ENCODE results near the gene SGCD.

SGCD gene

DNA sequence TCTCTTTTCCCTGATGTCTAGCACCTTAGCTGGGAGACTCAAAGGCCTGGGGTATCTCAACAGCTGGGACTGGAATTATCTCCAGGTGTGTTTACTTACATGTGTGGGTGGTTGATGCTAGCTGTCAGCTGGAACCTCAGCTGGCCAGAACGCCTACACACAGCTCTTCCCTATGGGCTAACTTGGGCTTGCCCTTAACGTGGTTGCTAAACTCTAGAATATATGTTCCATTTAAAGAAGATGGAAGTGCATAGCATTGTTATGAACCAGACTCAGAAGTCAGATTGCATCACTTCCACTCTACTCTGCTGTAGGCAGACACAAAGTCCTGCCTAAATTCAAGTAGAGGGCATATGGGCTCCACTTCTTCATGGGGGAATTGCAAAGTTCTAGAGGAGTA, 29.3 kb downstream of the SGCD start:
- no peak for DNase-seq (ENCODE audit: extremely low spot score, insufficient read length, low read depth)
- FAIRE-seq, result no peak

DNA sequence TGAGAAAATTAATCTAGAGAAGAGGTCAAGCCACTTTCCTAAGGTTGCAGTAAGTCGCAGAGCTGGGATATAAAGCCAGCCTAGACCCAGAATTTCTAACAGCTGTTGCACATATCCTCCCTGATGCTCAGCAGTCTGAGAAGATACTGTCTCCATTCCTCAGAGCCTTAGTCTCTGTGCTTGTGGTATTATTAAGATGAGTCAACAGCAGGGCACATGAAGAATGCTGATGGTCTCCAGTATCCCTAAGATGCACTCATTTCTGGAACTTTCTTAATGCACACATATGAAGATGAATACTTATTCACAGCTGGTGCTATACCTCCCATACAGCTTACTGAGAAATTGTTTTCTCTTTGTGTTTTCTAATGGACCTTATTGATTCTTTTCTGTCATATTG, 32.5 kb downstream of the SGCD start:
- DNase-seq (ENCODE audit: extremely low spot score, insufficient read length, low read depth) (no peak), FAIRE-seq (no peak)

DNA sequence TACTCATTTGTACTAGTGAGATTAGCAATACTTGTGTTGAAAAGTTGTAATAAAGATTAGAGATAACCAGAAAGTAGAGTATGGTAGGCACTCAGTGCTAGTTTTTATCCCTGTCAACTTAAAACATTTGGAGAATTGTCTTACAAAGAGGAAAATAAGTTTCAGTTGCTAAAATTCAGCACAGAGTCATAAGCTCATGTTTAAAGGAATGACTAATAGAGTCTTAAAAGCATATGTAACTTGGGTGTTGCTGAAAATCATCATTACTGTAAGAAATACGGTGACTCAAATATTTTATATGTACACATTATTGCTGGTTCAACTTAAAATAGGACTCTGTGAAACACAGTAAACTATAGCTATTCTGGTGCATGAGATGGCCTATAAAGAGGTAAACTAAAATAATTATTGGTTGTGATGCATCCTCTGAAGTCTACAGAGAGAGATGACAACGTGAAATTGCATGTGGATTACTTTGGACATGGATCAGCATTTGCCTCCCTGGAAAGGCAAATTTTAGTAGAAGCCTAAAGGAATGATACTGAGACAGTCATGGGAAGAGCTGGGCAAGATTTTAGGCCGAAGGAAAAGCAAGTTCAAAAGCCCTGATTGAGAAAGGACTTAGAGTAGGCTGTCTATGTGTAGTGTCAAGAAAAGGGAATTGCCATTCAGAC, 34.6 kb downstream of the SGCD start:
- FAIRE-seq (no peak), DNase-seq (ENCODE audit: extremely low spot score, insufficient read length, low read depth) (no peak)

DNA sequence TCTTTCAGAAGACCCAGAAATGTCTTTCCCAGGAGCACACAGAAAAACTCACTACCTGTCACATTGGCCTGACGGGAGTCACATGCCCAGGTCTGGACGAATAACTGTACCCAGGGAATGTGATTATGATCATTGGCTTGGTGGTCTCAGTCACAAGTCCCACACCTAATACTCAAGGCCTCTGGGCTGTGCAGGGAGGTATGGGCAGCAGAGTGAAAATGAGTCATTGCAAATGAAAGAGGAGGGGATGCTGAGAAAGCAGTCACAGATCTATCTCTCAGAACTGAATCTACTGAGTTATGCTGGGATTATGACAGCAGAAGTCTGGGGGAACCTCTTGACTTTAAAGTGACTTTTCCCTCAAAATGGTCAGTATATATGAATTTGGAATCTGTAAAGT, 36.9 kb downstream of the SGCD start:
- no peak for FAIRE-seq
- no peak for DNase-seq (ENCODE audit: extremely low spot score, insufficient read length, low read depth)

DNA sequence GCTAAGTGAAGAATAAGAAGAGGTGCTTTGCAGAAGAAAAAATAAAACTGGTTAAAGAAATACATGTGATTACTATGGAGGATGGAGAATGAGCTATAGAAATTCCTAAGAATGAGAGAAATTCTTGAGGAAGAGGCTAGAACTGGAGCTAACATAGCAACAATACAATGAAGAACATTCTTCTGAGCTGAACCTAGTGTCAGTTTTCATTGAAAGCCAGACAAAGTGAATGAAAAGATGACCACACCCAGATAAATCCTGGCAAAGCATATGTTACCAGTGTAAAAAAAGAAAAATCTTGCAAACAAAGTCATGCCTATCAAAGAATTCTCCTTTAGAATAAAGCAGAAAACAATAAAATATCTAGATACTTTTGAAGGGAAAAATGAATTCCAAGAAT, 39.6 kb downstream of the SGCD start:
- no peak for FAIRE-seq
- DNase-seq (ENCODE audit: extremely low spot score, insufficient read length, low read depth), result no peak

DNA sequence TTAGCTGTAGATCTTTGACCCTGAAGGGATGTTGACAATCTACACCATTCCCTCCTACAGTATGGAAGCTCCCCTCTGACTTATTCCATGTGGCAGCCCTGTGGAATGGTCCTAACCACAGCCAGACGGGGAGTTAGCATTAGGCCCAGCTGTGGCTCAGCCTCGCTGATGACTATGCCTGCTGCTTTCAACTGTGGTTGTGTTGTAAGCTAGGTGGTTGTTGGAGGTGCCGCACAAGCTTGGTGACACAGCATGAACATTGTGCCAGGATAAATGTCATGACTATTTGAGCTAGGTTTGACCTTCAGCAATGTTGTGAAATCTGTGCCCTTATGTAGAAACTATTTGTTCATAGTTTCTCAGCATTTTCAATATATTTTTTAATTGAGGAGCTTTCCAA, 40.6 kb downstream of the SGCD start:
- DNase-seq (ENCODE audit: extremely low spot score, insufficient read length, low read depth) (no peak), FAIRE-seq (no peak)

DNA sequence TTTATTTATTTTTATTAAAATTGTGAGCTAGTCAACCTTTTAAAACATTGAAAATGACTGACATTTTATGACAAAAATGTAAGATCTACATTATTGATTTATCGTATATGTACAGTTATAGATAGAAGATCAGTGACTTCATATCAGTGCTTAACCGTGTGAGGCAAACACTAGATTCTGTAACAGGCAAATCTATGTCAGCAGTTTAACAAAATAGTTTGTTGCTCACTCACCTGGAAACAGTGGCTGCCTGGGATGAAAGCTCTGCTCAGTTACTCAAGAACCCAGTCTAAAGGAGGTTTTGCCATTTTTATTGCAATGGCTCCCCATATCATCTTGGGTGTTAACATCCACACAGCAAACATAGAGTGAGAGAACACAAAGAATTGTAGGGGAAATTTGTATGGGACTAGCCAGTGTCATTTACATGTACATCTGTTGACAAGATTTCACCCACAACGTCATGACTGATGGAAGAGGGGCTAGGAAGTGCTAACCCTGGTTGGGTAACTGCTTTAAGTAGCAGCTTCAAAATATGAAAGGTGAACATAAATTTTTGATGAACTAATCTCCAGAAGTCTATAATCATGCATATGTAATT, 49.0 kb downstream of the SGCD start:
- FAIRE-seq (peak; percentile 82), DNase-seq (ENCODE audit: extremely low spot score, insufficient read length, low read depth) (no peak)

DNA sequence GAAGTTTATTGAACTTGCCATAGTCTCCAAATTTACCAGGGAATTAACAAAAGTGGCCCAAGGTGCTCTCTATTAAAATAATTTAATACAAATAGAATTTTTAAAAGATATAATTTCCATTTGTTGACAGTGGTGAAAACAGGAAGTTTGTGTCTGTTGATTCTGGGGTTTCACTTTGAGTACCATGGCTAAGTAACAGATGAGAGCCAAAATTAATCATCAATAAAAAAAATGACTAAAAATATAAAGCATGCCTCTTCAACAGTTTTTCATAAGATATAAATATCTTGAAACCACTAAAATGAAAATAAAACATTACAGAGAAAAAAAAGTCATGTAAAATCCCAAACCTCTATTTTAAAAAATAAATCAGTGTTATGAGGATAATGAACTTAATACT, 49.8 kb downstream of the SGCD start:
- FAIRE-seq (no peak), DNase-seq (ENCODE audit: extremely low spot score, insufficient read length, low read depth) (peak; percentile 11)

DNA sequence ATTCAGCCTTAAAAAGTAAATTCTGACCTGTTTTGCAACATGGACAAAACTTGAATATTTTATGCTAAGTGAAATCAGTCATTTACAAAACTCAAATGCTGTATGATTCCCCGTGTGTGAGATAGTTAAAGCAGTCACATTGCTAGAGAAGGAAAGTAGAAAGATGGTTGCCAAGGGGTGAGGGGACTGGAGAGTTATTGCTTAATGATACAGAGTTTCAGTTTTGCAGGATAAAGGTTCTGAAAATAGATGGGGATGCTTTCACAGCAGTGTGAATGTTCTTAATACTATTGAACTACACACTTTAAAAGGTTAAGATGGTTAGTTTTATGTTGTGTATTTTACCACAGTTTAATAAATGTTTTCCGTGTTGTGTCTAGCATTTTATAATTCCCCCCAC, 51.2 kb downstream of the SGCD start:
- peak; percentile 62 for FAIRE-seq

DNA sequence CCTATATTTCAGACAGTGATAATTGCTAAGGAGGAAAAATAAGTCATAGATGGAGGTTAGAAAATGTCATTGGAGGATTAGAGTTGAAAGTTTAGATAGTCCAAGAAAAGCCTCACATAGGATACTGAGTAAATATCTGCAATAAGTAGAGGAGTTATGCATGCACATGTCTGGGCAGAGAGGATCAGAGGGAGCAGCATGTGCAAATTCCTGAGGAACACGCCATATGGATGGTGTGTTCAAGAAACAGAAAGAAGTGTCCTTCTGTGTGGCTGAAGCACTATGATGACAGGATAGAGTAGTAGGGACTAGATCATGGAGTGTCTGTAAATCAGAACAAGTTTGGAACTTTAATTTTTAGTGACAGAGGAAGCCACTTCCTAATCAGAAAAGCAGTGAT, 52.2 kb downstream of the SGCD start:
- FAIRE-seq (no peak), DNase-seq (ENCODE audit: extremely low spot score, insufficient read length, low read depth) (no peak)

More for the DNA sequence above, 51.2 kb downstream of the SGCD start:
- no peak for DNase-seq (ENCODE audit: extremely low spot score, insufficient read length, low read depth)

DNA sequence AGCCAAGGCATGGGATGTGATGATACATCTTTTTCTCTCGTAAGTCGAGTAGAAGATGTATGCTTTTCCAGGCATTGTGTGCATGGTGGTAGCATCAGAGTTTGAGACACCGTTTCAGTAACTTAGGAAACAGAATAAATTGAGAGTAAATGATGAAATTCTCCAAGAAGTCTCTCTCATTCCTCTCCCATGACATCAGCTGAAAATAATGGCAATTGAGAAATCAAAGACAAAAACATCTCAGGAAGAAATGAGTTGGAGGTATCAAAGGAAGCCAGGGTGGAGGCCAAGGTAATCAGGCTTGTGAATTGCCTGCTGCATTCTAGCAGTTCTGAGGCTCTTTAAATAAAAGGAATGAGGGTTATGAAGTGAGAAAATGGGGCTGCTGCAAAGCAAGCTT, 53.9 kb downstream of the SGCD start:
- DNase-seq (ENCODE audit: extremely low spot score, insufficient read length, low read depth) (no peak), FAIRE-seq (no peak)

DNA sequence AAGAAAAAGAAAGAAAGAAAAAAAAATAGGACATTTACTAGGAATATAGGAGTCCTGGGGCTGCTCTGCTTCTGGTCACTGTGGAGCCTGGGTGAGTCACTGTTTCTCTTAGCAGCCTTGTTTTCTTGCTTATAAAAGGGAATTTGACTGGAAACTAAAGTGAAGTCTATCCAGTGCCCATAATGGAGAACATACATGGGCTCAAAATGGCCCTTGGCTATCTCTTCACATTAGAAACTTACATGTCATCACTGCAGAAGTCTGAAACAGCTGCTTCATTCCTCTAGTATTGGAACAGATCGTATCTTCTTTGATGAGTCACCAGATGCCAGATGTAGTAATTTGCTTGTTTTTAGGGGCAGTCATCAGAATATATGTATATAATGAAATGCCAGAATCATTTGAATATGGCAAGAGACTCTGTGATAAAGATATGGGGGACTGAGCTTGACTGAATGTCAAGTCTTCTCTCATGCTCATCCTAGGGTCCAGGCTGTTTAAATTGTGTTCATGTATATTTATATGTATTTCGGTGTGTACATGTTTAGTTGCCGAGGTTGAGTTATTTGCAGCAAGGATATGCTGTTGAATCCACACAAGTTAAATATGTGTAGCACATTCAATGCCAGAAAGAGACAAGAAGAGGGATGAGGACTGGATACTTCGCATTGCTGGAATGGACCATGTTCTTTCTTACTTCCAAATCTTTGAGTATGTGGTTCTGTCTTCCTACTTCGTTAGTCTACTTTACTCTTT, 56.7 kb downstream of the SGCD start:
- DNase-seq (ENCODE audit: extremely low spot score, insufficient read length, low read depth) (no peak), FAIRE-seq (no peak)

DNA sequence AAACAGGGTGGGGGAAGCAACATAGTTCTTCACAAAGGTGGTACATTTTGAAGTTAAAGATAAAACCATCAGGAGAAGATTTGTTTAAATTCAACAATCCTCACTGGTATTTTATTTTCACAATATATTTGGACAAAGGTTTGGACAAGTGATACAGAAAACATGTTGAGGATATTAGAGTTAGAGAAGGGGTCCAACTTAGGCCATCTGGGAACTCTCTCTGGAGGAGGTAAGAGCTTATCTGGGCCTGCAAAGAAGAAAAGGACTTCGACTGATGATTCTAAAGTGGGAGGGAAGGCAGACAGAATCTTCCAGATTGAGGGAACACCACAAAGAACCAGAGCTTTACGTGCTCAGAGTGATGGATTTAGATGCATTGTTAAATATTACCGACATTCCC, 58.5 kb downstream of the SGCD start:
- FAIRE-seq, result no peak

DNA sequence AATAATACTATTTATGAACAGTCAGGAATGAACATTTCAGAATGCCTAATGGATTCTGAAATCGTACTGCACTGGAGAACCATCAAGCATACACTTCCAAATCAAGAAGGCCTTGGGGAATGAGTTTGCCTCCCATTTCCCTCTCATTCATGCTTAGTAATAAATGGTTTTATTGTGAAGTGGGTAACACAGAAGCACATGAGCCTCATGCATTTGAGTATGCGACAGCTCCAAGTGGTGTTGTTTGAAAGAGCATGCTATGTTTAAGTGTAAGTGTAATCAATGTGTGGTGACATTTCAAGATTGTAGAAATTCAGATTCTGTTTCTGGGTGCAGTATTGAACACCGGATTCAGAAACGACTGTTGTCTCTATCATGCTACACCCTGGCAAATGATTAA, 60.0 kb downstream of the SGCD start:
- FAIRE-seq (no peak), DNase-seq (ENCODE audit: extremely low spot score, insufficient read length, low read depth) (no peak)

More for the DNA sequence above, 58.5 kb downstream of the SGCD start:
- DNase-seq (ENCODE audit: extremely low spot score, insufficient read length, low read depth), result no peak

DNA sequence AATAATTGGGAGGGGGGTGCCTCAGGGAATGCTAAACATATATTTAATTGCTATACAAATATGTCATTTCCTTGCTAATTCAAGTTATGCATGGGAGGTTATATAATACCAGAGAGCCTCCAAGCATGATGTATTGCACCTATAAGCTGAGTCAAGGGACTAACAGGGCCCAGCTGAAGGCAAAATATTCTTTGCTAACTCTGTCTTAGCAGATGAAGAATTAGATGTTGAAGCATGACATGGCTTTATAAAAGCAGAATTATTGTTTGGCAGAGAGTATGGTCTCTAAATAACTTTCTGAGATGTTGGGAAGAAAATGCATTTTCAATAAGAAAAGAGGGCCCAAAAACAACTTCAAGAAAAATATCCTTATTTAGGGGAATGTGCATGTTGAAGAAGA, 60.4 kb downstream of the SGCD start:
- no peak for FAIRE-seq
- DNase-seq (ENCODE audit: extremely low spot score, insufficient read length, low read depth), result no peak

DNA sequence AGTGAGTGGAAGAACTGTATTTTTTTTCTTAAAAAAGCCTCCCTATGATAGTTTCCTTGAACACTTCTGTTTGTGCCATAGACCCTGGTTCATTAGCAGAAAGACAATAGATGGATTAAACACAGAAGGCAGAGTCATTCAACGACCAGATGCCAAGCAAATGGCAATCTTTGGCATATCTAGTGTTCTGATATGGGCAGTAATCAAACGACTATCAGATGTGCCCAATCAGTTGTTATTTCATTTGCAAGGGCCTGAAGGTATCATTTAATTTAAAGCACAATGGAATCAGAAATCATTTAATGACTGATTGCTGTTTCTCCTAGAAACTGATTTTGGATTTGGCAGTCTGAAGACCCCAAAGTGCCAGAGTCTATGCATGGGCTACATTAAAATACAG, 61.3 kb downstream of the SGCD start:
- FAIRE-seq, result no peak
- no peak for DNase-seq (ENCODE audit: extremely low spot score, insufficient read length, low read depth)

DNA sequence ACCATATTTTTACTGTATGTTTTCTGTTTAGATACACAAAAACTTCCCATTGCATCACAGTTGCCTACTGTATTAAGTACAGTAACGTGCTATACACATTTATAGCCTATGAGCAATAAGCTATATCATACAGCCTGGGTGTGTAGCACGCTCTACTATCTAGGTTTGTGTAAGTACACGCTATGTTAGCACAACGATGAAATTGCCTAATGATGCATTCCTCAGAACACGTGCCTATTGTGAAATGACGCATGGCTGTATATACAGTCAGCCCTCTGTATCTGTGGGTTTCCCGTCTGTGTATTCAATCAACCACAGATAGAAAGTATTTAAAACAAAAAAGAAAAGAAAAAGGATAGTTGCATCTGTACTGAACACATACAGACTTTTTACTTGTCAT, 64.2 kb downstream of the SGCD start:
- no peak for DNase-seq (ENCODE audit: extremely low spot score, insufficient read length, low read depth)
- FAIRE-seq, result no peak

DNA sequence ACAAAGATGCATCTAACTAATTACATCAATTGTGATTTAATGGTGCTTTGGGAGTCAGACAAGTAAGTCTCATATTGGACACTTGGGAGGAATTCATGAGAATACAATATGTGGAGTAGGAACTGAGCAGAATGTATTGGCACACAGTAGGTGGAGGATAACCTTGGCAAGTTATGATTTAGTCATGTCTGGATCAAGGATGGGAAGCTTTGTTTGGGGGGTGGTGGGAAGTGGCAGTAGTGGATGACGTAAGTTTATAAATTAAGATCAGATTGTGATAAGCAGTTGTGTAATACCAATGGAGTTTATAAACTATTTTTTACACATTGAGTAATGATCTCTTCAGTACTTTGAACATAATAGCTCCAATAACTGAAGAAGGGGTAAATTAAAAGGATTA, 67.0 kb downstream of the SGCD start:
- FAIRE-seq (no peak), DNase-seq (ENCODE audit: extremely low spot score, insufficient read length, low read depth) (no peak)

DNA sequence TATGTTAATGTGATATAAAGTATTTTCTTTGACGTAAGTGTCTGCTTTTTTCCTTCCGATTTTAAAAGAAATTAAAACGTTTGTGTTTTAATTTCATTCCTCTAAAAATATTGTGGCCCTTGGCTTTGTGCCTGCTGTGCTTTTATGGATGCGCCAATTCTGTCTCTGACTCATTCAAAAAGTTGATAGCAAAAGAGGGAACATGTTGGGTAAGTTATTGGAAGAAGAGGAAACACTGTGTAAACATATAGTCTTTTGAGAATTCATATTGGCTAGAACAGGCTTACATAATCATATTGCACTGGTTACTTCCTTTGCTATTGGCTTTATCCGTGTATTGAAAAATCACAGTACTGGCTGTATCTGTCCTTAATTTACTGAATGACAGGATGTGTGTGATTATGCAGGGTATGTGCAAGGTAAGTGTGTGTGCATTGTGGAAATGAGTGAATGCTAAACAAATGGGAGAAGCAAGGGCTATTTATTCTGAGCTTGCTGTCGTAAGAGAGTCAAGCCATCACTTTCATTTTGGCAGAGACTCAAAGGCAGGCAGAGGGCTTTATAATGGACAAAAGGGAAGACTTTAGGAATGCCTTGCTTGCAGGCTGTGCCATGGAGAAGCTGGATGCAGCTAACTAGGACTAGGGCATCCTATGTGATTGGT, 67.8 kb downstream of the SGCD start:
- FAIRE-seq (no peak), DNase-seq (ENCODE audit: extremely low spot score, insufficient read length, low read depth) (no peak)

DNA sequence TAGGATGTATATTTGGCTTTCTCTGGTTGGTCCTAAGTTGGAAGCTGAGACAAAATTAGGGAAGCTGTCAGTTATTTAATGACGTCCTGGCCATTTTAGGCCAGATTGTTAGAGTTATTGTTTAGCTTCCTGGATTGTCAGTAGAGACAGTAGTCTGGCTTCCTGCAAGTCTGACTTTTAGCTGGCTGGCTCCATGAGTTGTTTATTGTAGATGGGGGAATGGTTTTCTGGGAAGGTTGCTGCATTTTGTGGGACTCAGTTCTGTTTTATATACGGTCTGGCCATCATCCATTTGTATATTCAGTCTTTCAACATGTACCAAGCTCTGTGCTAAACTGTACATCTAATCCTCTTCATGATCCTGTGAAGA, 68.3 kb downstream of the SGCD start:
- DNase-seq (ENCODE audit: extremely low spot score, insufficient read length, low read depth) (no peak), FAIRE-seq (no peak)
